Cardiac ventricle fibroblast (primary cell): ENCODE results near the gene EPN1. TPM values are rescaled to one million over a fixed set of nuclear protein-coding genes. Genes with fewer than 3 reads are reported as not detected.

Experiments
- total RNA-seq: library from RNA; depleted of rRNA; stranded (reverse); fragments of >200 nt; gene quantifications from 2 replicates; pipeline ENCODE4 v1.2.3, GENCODE V29; 2015

Gene EPN1
- total RNA-seq: 164 and 197 TPM in 2 replicates

GRCh38 chr19:55674841-55675660, at the start of gene EPN1:
Gene EPN1, plus strand, starts transcription at chr19:55675226. Its CDS starts 3,402 bp downstream, at chr19:55678628.

GRCh38 chr19:55640577-55641425, 34.2 kb upstream of the EPN1 start, which contains the start of gene ZNF580:
Gene ZNF580, plus strand, starts transcription at chr19:55641002. Its CDS starts 1,507 bp downstream, at chr19:55642509.

GRCh38 chr19:55643003-55643886, 31.8 kb upstream of the EPN1 start, which contains the start of gene ZNF581:
Gene ZNF581, plus strand, starts transcription at chr19:55643649. Its CDS starts 923 bp downstream, at chr19:55644572.

GRCh38 chr19:55647732-55648584, 27.1 kb upstream of the EPN1 start, which contains the start of gene CCDC106:
Gene CCDC106, plus strand, starts transcription at chr19:55648212. Its CDS starts 835 bp downstream, at chr19:55649047.

GRCh38 chr19:55654868-55655647, 20.0 kb upstream of the EPN1 start, which contains the start of gene U2AF2:
Gene U2AF2, plus strand, starts transcription at chr19:55655035. Its CDS starts 70 bp downstream, at chr19:55655105.

GRCh38 chr19:55738302-55738701, 63.3 kb downstream of the EPN1 start, which contains the start of gene NLRP9:
Gene NLRP9, minus strand, starts transcription at chr19:55738402. Its CDS starts 28 bp downstream, at chr19:55738374.

GRCh38 chr19:55758797-55759196, 83.8 kb downstream of the EPN1 start, which contains the start of gene RFPL4A:
Gene RFPL4A, plus strand, starts transcription at chr19:55759097. Its CDS starts 2,704 bp downstream, at chr19:55761801.

Other genes with a start within 250 kb of the EPN1 start
- not detected in 2 replicates for gene SHISA7, start 231.9 kb upstream of the EPN1 start, total RNA-seq
- gene ISOC2, start 213.6 kb upstream of the EPN1 start, total RNA-seq: 84.9 and 94.9 TPM in 2 replicates
- not detected in 2 replicates for gene C19orf85, start 210.5 kb upstream of the EPN1 start, total RNA-seq
- 5.8 and 8.5 TPM in 2 replicates for gene ZNF628, start 198.6 kb upstream of the EPN1 start, total RNA-seq
- gene NAT14, start 190.0 kb upstream of the EPN1 start, total RNA-seq: 4.2 and 11.4 TPM in 2 replicates
- gene SSC5D, start 186.8 kb upstream of the EPN1 start, total RNA-seq: 70.0 and 81.2 TPM in 2 replicates
- not detected in 2 replicates for gene SBK2, start 138.1 kb upstream of the EPN1 start, total RNA-seq
- gene SBK3, start 129.7 kb upstream of the EPN1 start, total RNA-seq: not detected in 2 replicates
- 6.3 and 6.6 TPM in 2 replicates for gene ZNF579, start 94.4 kb upstream of the EPN1 start, total RNA-seq
- 4.9 and 7.0 TPM in 2 replicates for gene FIZ1, start 75.7 kb upstream of the EPN1 start, total RNA-seq
- 17.9 and 21.6 TPM in 2 replicates for gene ZNF524, start 74.9 kb upstream of the EPN1 start, total RNA-seq
- gene ZNF865, start 69.6 kb upstream of the EPN1 start, total RNA-seq: 6.8 and 7.6 TPM in 2 replicates
- gene ZNF784, start 50.7 kb upstream of the EPN1 start, total RNA-seq: 2.1 and 4.0 TPM in 2 replicates
- gene ZNF580, start 34.2 kb upstream of the EPN1 start, total RNA-seq: 16.3 and 17.3 TPM in 2 replicates
- 37.1 and 44.1 TPM in 2 replicates for gene ZNF581, start 31.6 kb upstream of the EPN1 start, total RNA-seq
- gene CCDC106, start 27.0 kb upstream of the EPN1 start, total RNA-seq: 14.9 and 17.8 TPM in 2 replicates
- gene U2AF2, start 20.2 kb upstream of the EPN1 start, total RNA-seq: 86.1 and 111 TPM in 2 replicates
- gene NLRP9, start 63.2 kb downstream of the EPN1 start, total RNA-seq: not detected in 2 replicates
- gene RFPL4A, start 83.9 kb downstream of the EPN1 start, total RNA-seq: not detected in 2 replicates
- not detected in 2 replicates for gene RFPL4AL1, start 93.9 kb downstream of the EPN1 start, total RNA-seq
- 0.06 TPM in 1 of 2 replicates, not detected in the other for gene NLRP11, start 156.8 kb downstream of the EPN1 start, total RNA-seq
- not detected in 2 replicates for gene NLRP4, start 161.3 kb downstream of the EPN1 start, total RNA-seq